Left forelimb (tissue), 1 donor: ENCODE data around the gene PROS1.
"Not testable (repeated sequence)": the region's sequence is repeated elsewhere in the genome, so short reads cannot be mapped to it uniquely, and the experiment has no call there.

Experiments used
- DNase-seq: peaks from one replicate; pipeline ENCODE4 v3.0.0-alpha.2; 2018; ENCODE audit warnings: low spot score

Gene PROS1

GRCh38 chr3:93873412-93873811, 100.3 kb downstream of the PROS1 start:
- DNase-seq, result not testable (repeated sequence)

GRCh38 chr3:93867425-93867824, 106.3 kb downstream of the PROS1 start:
- DNase-seq, result no peak

DNA sequence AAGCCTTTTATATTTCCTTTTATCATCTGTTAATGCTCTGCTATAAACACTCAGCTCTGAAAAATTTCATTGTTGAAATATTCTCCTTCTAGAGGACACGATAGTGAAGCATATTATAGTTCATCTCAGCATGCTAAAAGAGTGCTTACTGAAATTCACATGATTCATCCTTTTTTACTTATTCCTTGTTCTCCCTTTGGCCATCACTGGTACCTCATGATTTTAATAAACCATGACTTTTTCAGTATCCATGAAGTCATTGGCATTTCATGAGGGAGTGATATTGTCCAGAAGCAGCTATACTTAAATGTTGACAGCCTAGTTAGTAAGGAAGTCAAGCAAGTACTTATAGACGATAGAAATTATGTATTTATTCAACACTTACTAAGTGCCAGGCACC, 112.7 kb downstream of the PROS1 start:
- no peak for DNase-seq

DNA sequence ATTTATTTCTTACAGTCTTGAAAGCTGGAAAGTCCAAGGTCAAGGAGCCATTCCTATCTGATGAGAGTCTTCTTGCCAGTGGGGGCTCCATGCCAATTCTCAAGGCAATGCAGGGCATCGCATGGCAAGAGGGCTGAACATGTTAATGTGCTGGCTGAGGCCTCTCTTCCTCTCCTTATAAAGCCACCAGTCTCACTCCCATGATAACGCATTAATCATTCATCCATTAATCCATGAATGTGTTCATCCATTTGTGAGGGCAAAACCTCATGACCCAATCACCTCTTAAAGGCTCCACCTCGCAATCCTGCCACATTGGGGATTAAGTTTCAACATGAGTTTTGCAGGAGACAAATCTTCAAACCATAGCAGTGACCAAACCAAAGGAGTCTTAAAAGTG, 118.3 kb downstream of the PROS1 start:
- DNase-seq, result no peak

GRCh38 chr3:93852228-93852627, 121.5 kb downstream of the PROS1 start:
- not testable (repeated sequence) for DNase-seq

GRCh38 chr3:93843981-93844380, 129.7 kb downstream of the PROS1 start:
- no peak for DNase-seq

DNA sequence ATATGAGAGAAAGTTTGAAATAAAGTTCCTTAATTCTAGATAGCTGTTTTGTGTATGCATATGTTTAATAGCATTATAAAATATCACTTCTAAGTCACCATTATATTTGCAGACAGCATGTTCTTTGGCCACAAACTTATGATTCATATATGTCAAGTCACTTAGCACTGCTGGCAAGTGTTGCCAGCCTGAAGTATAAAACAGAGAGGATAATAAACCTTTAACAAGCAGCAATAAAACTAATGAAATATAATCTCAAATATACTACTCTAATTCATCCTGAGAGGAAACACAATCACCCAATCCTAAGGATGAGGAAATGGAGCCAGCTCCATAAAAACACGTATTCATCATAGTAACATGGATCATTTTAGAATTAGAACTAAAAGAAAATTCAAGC, 134.5 kb downstream of the PROS1 start:
- DNase-seq, result not testable (repeated sequence)
